Endothelial cell of umbilical vein (primary cell): ENCODE results near the gene TNS4. TPM values are rescaled to one million over a fixed set of nuclear protein-coding genes. Genes with fewer than 3 reads are reported as not detected.

Experiments used
- BruUV-seq: library from RNA; stranded (reverse); fragments of 400-500 nt; replicated peaks from 2 replicates; lab custom pipeline; 2021; lab: Mats Ljungman, UMichigan
- CTCF ChIA-PET: fragments of 300-600, 350-600 bp; sonication (Branson Sonifier 250); formaldehyde crosslinking; loops from one replicate; lab custom pipeline; 2021; ENCODE audit warnings: antibody characterized with exemption, inconsistent platforms; lab: Charles Lee
- POLR2A ChIA-PET: fragments of 300-600, 350-600 bp; sonication (Branson Sonifier 250); formaldehyde crosslinking; loops from one replicate; lab custom pipeline; 2021; ENCODE audit warnings: antibody characterized with exemption, inconsistent platforms; lab: Charles Lee
- DNase-seq: peaks from one replicate; pipeline ENCODE4 v3.0.0-alpha.2; 2011; ENCODE audit warnings: low read depth, low spot score
- FAIRE-seq: peaks from 2 replicates; lab custom pipeline; 2011; peaks lifted over from hg19 to GRCh38; lab: Jason Lieb, UNC
- H2AFZ ChIP-seq: 2 replicates; pipeline ENCODE4 v1.6.0; 2012; ENCODE audit warnings: low read depth, low read length, control low read depth, inconsistent platforms
- H3K27ac ChIP-seq: 2 replicates; pipeline ENCODE4 v1.5.1; 2011; ENCODE audit warnings: low read depth, mild to moderate bottlenecking, control low read depth, low read length, moderate library complexity; ENCODE audit not compliant: insufficient read depth
- H3K27me3 ChIP-seq, 2 experiments: 2 replicates each; pipeline versions ENCODE4 v1.6.0 to v1.6.1; 2011; ENCODE audit warnings: low read length in 2 of 2, mixed read lengths in 1 of 2; ENCODE audit not compliant: control insufficient read depth in 2 of 2, insufficient read depth in 2 of 2
- H3K36me3 ChIP-seq, 2 experiments: 2 replicates in 1 of 2; 3 replicates in 1 of 2; pipeline ENCODE4 v1.5.1; 2011; ENCODE audit warnings: low read length in 2 of 2, mild to moderate bottlenecking in 1 of 2, moderate library complexity in 1 of 2; ENCODE audit not compliant: control insufficient read depth in 2 of 2, insufficient read depth in 2 of 2; ENCODE audit errors: extremely low read depth in 1 of 2
- H3K4me1 ChIP-seq: 3 replicates; pipeline ENCODE4 v1.5.1; 2011; ENCODE audit warnings: mild to moderate bottlenecking, low read length; ENCODE audit not compliant: control insufficient read depth, insufficient read depth; ENCODE audit errors: extremely low read depth
- H3K4me2 ChIP-seq: 2 replicates; pipeline ENCODE4 v1.6.1; 2011; ENCODE audit warnings: low read length, control low read depth, mixed read lengths; ENCODE audit not compliant: insufficient read depth
- H3K4me3 ChIP-seq, 3 experiments: fragments of 200-600 bp in 1 of 3; sonication (generic), shearing (Covaris generic) in 1 of 3; replicated peaks in 1 of 3; 2 replicates each; pipeline ENCODE4 v1.5.1; 2011 to 2016; ENCODE audit warnings: control low read depth in 3 of 3, low read length in 3 of 3, mild to moderate bottlenecking in 2 of 3, inconsistent platforms in 1 of 3, low read depth in 1 of 3, moderate library complexity in 1 of 3; ENCODE audit not compliant: insufficient read depth in 1 of 3
- H3K79me2 ChIP-seq: 2 replicates; pipeline ENCODE4 v1.6.0; 2012; ENCODE audit warnings: low read length, inconsistent platforms; ENCODE audit not compliant: control insufficient read depth, insufficient read depth
- H3K9ac ChIP-seq: replicated peaks from 2 replicates; pipeline ENCODE3; 2011; ENCODE audit warnings: low read length, control low read depth; ENCODE audit not compliant: insufficient read depth; ENCODE audit errors: extremely low read depth
- H3K9me1 ChIP-seq: replicated peaks from 3 replicates; pipeline ENCODE4 v1.6.0; 2011; ENCODE audit warnings: mild to moderate bottlenecking, low read length; ENCODE audit not compliant: control insufficient read depth, insufficient read depth; ENCODE audit errors: extremely low read depth
- H3K9me3 ChIP-seq: replicated peaks from 2 replicates; pipeline ENCODE4 v1.5.1; 2012; ENCODE audit warnings: low read length, inconsistent platforms; ENCODE audit not compliant: control insufficient read depth, insufficient read depth
- H4K20me1 ChIP-seq: replicated peaks from 2 replicates; pipeline ENCODE3; 2011; ENCODE audit warnings: mild to moderate bottlenecking, low read length; ENCODE audit not compliant: control insufficient read depth, insufficient read depth; ENCODE audit errors: extremely low read depth
- EZH2 ChIP-seq: IDR thresholded peaks from 2 replicates; pipeline ENCODE4 v1.6.1; 2012; ENCODE audit warnings: borderline replicate concordance, low read depth, mild to moderate bottlenecking, moderate library complexity, low read length, inconsistent platforms; ENCODE audit not compliant: severe bottlenecking
- FOS ChIP-seq: IDR thresholded peaks from 2 replicates; pipeline ENCODE4 v1.6.1; 2011; ENCODE audit warnings: mild to moderate bottlenecking, low read length, moderate library complexity, borderline replicate concordance; ENCODE audit not compliant: insufficient read depth
- GATA2 ChIP-seq: IDR thresholded peaks from 2 replicates; pipeline ENCODE4 v1.7.0; 2011; ENCODE audit warnings: low read depth, mild to moderate bottlenecking, moderate library complexity, mixed read lengths, low read length; ENCODE audit not compliant: insufficient read length, insufficient read depth
- JUN ChIP-seq: IDR thresholded peaks from 2 replicates; pipeline ENCODE4 v1.6.1; 2011; ENCODE audit warnings: borderline replicate concordance, low read depth; ENCODE audit not compliant: insufficient read length, insufficient read depth
- MYC ChIP-seq: IDR thresholded peaks from one replicate; pipeline ENCODE4 v1.6.1; 2011; ENCODE audit warnings: mild to moderate bottlenecking, low read depth, low read length
- POLR2A ChIP-seq: IDR thresholded peaks from 2 replicates; pipeline ENCODE4 v1.6.1; 2012; ENCODE audit warnings: low read depth, mild to moderate bottlenecking, control low read depth, low read length
- POLR2AphosphoS5 ChIP-seq: IDR thresholded peaks from 2 replicates; pipeline ENCODE4 v1.6.1; 2012; ENCODE audit warnings: low read depth, mild to moderate bottlenecking, control low read depth, low read length, moderate library complexity; ENCODE audit not compliant: insufficient read depth
- dilution Hi-C: fragments of 300-500 bp; cut with MboI; formaldehyde crosslinking; loops from one replicate; pipeline ENCODE4 v1.15.0; 2019; ENCODE audit warnings: low sequenced_read_pairs; ENCODE audit not compliant: extremely low pct_ligation_motif_present
- intact Hi-C: fragments of 100-400 bp; cut with micrococcal nuclease; formaldehyde crosslinking; loops from one replicate; pipeline ENCODE4 v1.10.0; 2022
- polyA plus RNA-seq, 4 experiments: library from polyadenylated mRNA; depleted of rRNA in 3 of 4; stranded (reverse) in 3 of 4; unstranded in 1 of 4; fragments of >200 nt; gene quantifications; 2 replicates each; pipeline versions ENCODE4 v1.2.1 to v1.2.3, GENCODE V29; 2011 to 2012; ENCODE audit warnings: missing spikeins in 1 of 4
- total RNA-seq: library from RNA; stranded (reverse); gene quantifications from 2 replicates; pipeline ENCODE4 v1.2.3, GENCODE V29; 2021
- TF ChIP-seq, protein P1 (sequence below): IDR thresholded peaks from 2 replicates; pipeline ENCODE4 v1.6.1; 2011; ENCODE audit not compliant: insufficient read depth, insufficient read length
- TF ChIP-seq, protein P2 (sequence below), 2 donors: IDR thresholded peaks; 1 replicate in 1 of 2; 2 replicates in 1 of 2; pipeline ENCODE4 v1.5.1; 2011; ENCODE audit warnings: low read length in 2 of 2, mild to moderate bottlenecking in 2 of 2, moderate library complexity in 2 of 2, control low read depth in 1 of 2, inconsistent platforms in 1 of 2, low read depth in 1 of 2; ENCODE audit not compliant: insufficient read depth in 1 of 2; ENCODE audit errors: extremely low read depth in 1 of 2

TNS4 gene
- total and polyA plus RNA-seq, 2 donors (not counting 3 experiments of a cell fraction or from before 2014, with no cell fraction given), result not detected

GRCh38 chr17:40529991-40530390 lies 28.6 kb upstream of the TNS4 start:
- CTCF ChIA-PET, result interaction anchor here (1.3 to 8.9 kb wide), 2 partner anchors 51 to 87 kb away, joined by 3 to 148 read pairs; partner anchors contain the start of gene IGFBP4
- FAIRE-seq, result no peak

GRCh38 chr17:40528692-40529417 lies 27.4 kb upstream of the TNS4 start:
- no peaks in the 10 kb centered on the region for H3K9me1 ChIP-seq
- H3K27ac ChIP-seq, result no peak overlapping the region
- dilution Hi-C loops (no loop called here), intact Hi-C loops (no loop called here)
- H3K9ac ChIP-seq, result no peak overlapping the region
- TF ChIP-seq MYC, result no peak
- TF ChIP-seq POLR2AphosphoS5, result no peak
- TF ChIP-seq, protein P1, sequence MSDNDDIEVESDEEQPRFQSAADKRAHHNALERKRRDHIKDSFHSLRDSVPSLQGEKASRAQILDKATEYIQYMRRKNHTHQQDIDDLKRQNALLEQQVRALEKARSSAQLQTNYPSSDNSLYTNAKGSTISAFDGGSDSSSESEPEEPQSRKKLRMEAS, result no peak
- TF ChIP-seq POLR2A, result no peak
- TF ChIP-seq, protein P2, sequence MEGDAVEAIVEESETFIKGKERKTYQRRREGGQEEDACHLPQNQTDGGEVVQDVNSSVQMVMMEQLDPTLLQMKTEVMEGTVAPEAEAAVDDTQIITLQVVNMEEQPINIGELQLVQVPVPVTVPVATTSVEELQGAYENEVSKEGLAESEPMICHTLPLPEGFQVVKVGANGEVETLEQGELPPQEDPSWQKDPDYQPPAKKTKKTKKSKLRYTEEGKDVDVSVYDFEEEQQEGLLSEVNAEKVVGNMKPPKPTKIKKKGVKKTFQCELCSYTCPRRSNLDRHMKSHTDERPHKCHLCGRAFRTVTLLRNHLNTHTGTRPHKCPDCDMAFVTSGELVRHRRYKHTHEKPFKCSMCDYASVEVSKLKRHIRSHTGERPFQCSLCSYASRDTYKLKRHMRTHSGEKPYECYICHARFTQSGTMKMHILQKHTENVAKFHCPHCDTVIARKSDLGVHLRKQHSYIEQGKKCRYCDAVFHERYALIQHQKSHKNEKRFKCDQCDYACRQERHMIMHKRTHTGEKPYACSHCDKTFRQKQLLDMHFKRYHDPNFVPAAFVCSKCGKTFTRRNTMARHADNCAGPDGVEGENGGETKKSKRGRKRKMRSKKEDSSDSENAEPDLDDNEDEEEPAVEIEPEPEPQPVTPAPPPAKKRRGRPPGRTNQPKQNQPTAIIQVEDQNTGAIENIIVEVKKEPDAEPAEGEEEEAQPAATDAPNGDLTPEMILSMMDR (IDR thresholded peaks at IDR 0.05; ENCODE audit: extremely low read depth in 1 of 2, insufficient read depth in 1 of 2, low read depth in 1 of 2, low read length in 2 of 2), result no peak
- TF ChIP-seq FOS, result no peak
- no peak for TF ChIP-seq EZH2
- TF ChIP-seq GATA2, result no peak
- TF ChIP-seq JUN, result no peak
- no peak overlapping the region for H3K4me3 ChIP-seq
- DNase-seq (no peak), FAIRE-seq (no peak)
- peaks cover 19% of the 10 kb centered on the region for H3K4me1 ChIP-seq
- POLR2A ChIA-PET, result no interaction called here
- no peaks in the 10 kb centered on the region for H3K36me3 ChIP-seq
- H3K9me3 ChIP-seq, result no peaks in the 10 kb centered on the region
- CTCF ChIA-PET, result no interaction called here
- no peaks in the 10 kb centered on the region for H4K20me1 ChIP-seq
- H3K79me2 ChIP-seq, result no peaks in the 10 kb centered on the region
- H3K27me3 ChIP-seq, result peaks cover 36 to 38% of the 10 kb centered on the region in 2 experiments
- H2AFZ ChIP-seq, result no peak overlapping the region
- H3K4me2 ChIP-seq, result no peak overlapping the region
- no TSS peak for BruUV-seq

More at GRCh38 chr17:40529991-40530390, 28.6 kb upstream of the TNS4 start:
- Histone ChIP-seq H3K4me3 (no peak overlapping the region), H3K9me1 (no peaks in the 10 kb centered on the region), H3K4me2 (no peak overlapping the region), H3K9me3 (no peaks in the 10 kb centered on the region), H2AFZ (no peak overlapping the region), H3K36me3 (no peaks in the 10 kb centered on the region), H3K27ac (no peak overlapping the region), H3K27me3 (peaks cover 25 to 31% of the 10 kb centered on the region in 2 experiments), H3K4me1 (peaks cover 22% of the 10 kb centered on the region), H3K79me2 (no peaks in the 10 kb centered on the region), H4K20me1 (no peaks in the 10 kb centered on the region), H3K9ac (no peak overlapping the region)
- intact Hi-C loops (loop anchor here (5.0 kb wide), 1 partner anchor 228 kb away; no protein-coding TSS in a partner anchor), dilution Hi-C loops (no loop called here)
- DNase-seq, result no peak
- no peak for TF ChIP-seq MYC
- BruUV-seq, result no TSS peak
- POLR2A ChIA-PET, result no interaction called here
